IMR-90 (cell line): ENCODE measurements around the gene CDK5.

Experiments used
- CTCF ChIP-seq: conservative IDR thresholded peaks from 2 replicates; pipeline ENCODE4 v1.5.1; 2012; ENCODE audit warnings: mild to moderate bottlenecking, low read depth, low read length, improper control_type of control experiment
- MAZ ChIP-seq: IDR thresholded peaks from 2 replicates; pipeline ENCODE4 v1.6.1; 2012; ENCODE audit warnings: low read depth, mild to moderate bottlenecking, low read length, improper control_type of control experiment, moderate library complexity, borderline replicate concordance
- POLR2A ChIP-seq: IDR thresholded peaks from 2 replicates; pipeline ENCODE4 v1.6.1; 2012; ENCODE audit warnings: mild to moderate bottlenecking, low read depth, low read length
- RAD21 ChIP-seq: IDR thresholded peaks from 2 replicates; pipeline ENCODE4 v1.6.1; 2012; ENCODE audit warnings: low read length, improper control_type of control experiment
- SMC3 ChIP-seq: fragments of 150-350 bp; IDR thresholded peaks from 2 replicates; pipeline ENCODE4 v1.6.1; 2016; ENCODE audit warnings: low read depth, mild to moderate bottlenecking, antibody characterized with exemption, low read length, moderate library complexity
- USF2 ChIP-seq: fragments of 150-350 bp; IDR thresholded peaks from 2 replicates; pipeline ENCODE4 v1.6.1; 2017; ENCODE audit warnings: mild to moderate bottlenecking, antibody characterized with exemption, low read length, low read depth

DNA sequence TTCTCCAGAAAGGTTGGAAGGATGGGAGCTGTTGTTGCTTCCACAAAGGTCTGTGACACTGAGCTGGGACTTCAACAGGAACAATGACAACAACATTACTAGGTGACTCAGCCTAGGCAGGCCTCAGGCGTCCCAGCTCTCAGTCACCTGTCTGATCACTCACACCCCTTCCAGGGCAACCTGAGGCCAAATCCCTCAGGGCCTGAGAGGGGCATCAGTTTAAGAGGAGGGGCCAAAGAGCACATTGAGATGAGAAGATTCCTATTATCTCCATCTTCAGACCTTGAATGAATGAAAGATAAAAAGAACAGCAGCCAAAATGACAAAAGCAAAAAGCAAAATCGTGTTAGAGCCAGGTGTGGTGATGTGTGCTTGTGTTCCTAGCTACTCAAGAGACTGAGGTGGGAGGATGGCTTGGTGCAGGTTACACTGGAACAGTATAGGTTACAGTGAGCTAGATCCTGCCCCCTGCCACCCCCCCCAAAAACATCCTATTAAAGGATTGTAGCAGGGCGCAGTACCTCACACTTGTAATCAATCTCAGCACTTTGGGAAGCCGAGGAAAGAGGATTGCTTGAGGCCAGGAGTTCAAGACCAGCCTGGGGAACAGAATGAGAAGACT lies 33.2 kb downstream of the CDK5 start, which contains the start of gene ATG9B:
- TF ChIP-seq USF2 (no peak), CTCF (no peak), RAD21 (no peak), MAZ (no peak), POLR2A (no peak), SMC3 (no peak)
